Activated CD4-positive, alpha-beta T cell treated with anti-CD3 and anti-CD28 coated beads, Interleukin-2, amount 50 U/mL, for 24 hours (primary cell): ENCODE data around the gene DUS2.
"Not testable (repeated sequence)": the region's sequence is repeated elsewhere in the genome, so short reads cannot be mapped to it uniquely, and the experiment has no call there.

ENCODE experiments used
- DNase-seq, 2 donors: peaks; one replicate each; pipeline ENCODE4 v3.0.0-alpha.2; 2020; ENCODE audit warnings: low read depth in 1 of 2, low spot score in 1 of 2

Gene DUS2

DNA sequence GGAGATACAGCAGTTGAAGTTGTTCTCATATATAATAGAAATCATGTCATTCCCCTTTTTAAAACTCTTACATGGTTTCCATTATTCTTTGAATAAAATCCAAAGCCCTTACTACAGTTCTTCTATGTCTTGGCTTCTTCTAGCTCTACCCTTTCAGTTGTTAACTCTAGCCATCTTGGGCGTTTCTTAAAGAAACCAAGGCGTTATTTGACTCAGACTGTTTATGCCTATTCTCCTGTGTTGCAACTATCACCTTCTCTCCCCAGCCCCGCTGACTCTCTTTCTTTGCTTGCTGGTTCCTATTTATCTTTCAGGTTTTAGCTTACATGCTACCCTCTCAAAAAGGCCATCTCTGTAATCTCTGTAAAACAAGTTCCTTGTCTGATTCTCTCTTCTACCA lies 94.8 kb downstream of the DUS2 start:
- DNase-seq = no peak

DNA sequence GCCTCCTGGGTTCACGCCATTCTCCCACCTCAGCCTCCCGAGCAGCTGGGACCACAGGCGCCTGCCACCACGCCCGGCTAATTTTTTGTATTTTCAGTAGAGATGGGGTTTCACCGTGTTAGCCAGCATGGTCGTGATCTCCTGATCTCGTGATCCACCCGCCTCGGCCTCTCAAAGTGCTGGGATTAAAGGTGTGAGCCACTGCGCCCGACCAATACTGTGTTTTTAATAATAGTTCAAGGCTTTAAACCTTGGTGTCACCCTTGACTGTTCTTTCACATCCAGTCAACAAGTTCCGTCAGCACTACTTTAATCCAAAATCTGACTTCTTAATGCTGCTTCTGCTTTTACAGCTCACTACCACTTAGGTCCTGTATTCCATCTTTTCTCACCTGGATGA lies 95.9 kb downstream of the DUS2 start:
- DNase-seq = not testable (repeated sequence)

DNA sequence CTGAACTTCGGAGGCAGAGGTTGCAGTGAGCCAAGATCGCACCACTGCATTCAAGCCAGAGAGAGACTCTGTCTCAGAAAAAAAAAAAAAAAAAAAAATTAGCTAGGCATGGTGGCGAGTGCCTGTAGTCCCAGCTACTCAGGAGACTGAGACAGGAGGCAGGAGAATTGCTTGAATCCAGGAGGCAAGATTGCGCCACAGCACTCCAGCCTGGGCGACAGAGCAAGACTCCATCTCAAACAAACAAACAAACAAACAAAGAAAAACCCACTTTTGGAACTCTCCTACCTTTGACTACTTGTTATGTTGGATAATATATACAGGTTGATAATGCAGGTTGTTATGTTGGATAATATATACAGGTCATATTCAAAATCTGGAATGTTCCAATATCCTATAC lies 97.4 kb downstream of the DUS2 start:
- DNase-seq = not testable (repeated sequence)

DNA sequence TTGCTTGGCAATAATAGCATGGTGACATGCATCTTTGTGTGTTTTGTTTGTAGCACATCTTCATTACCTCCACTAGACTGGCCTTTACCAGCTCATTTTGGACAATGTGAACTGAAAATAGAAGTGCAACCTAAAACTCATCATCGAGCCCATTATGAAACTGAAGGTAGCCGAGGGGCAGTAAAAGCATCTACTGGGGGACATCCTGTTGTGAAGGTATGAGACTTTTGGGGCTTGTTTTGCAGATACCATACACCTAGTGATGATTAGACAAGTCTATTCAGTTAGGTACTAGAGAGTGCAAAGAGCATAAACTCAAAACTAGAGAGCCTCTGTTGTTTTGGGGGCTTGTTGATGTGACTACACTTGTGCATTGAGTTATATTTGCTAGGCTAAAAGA lies 103.3 kb downstream of the DUS2 start:
- no peak for DNase-seq

DNA sequence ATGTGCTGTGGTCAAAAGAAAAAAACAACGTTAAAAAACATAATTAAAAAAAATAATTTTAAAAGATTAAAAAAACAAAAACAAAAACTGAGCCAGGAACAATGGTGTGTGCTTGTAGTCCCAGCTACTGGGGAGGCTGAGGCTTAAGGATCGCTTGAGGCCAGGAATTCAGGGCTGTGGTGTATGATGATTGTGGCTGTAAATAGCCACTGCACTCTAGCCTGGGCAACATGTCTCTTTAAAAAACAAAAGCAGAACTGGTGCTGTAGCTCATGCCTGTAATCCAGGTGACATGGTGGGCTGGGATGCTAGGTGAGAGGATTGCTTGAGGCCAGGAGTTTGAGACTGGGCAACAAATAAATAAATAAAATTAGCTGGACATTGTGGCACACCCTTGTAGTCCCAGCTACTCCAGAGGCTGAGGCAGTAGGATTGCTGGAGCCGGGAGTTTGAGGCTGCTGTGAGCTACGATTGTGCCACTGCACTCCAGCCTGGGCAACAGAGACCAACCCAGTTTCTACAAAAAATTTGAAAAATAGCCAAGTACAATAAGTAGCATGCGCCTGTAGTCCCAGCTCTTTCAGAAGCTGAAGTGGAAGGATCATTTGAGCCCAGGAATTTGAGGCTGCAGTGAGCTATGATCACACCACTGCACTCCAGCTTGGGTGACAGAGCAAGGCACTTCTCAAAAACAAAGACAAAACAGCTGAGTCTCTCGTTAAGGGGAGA lies 105.7 kb downstream of the DUS2 start:
- DNase-seq = no peak
